ENCODE data around the gene RABGGTA.

RABGGTA gene

GRCh38 chr14:24271134-24271833 is at the start of gene RABGGTA:
TSS of gene RABGGTA (minus strand) at chr14:24271597. CDS start at chr14:24271115, 482 bp downstream.
- peak within 1 kb of the TSS; percentile 92 for H3K4me3 ChIP-seq (ENCODE audit: low read depth, low read length)
- peak; percentile 59 for TF ChIP-seq CTCF (IDR thresholded peaks at IDR 0.05; ENCODE audit: low read depth, low read length)

- no peak for TF ChIP-seq CTCF (IDR thresholded peaks at IDR 0.05; ENCODE audit: low read depth, low read length)
- H3K4me3 ChIP-seq (ENCODE audit: low read depth, low read length) = no peak overlapping the region
Observed at GRCh38 chr14:24317141-24317928, 45.9 kb upstream of the RABGGTA start.

GRCh38 chr14:24316597-24316950 is 45.2 kb upstream of the RABGGTA start:
- TF ChIP-seq CTCF (IDR thresholded peaks at IDR 0.05; ENCODE audit: low read depth, low read length) = no peak
- H3K4me3 ChIP-seq (ENCODE audit: low read depth, low read length) = no peak overlapping the region

- H3K4me3 ChIP-seq (ENCODE audit: low read depth, low read length) = no peak overlapping the region
- no peak for TF ChIP-seq CTCF (IDR thresholded peaks at IDR 0.05; ENCODE audit: low read depth, low read length)
Observed at GRCh38 chr14:24315807-24316596, 44.6 kb upstream of the RABGGTA start.

GRCh38 chr14:24315243-24315806 is 43.9 kb upstream of the RABGGTA start:
- TF ChIP-seq CTCF (IDR thresholded peaks at IDR 0.05; ENCODE audit: low read depth, low read length) = no peak
- no peak overlapping the region for H3K4me3 ChIP-seq (ENCODE audit: low read depth, low read length)

GRCh38 chr14:24314377-24315193 is 43.2 kb upstream of the RABGGTA start:
- H3K4me3 ChIP-seq (ENCODE audit: low read depth, low read length) = no peak overlapping the region
- no peak for TF ChIP-seq CTCF (IDR thresholded peaks at IDR 0.05; ENCODE audit: low read depth, low read length)

All from WI38 (cell line).